HepG2 (cell line): ENCODE data around the gene FAM174C. TPM values are rescaled to one million over a fixed set of nuclear protein-coding genes. Genes with fewer than 3 reads are reported as not detected.

Source experiments
- AKAP8 ChIP-seq: sonication (generic); formaldehyde crosslinking; IDR thresholded peaks from 2 replicates; pipeline ENCODE4 v1.5.1; 2020; ENCODE audit warnings: mild to moderate bottlenecking, missing genetic modification reagents
- ELF3 ChIP-seq: IDR thresholded peaks from 2 replicates; pipeline ENCODE4 v1.6.1; 2016; ENCODE audit warnings: missing genetic modification reagents, missing compliant biosample characterization
- ESRRA ChIP-seq: sonication (generic); formaldehyde crosslinking; IDR thresholded peaks from 2 replicates; pipeline ENCODE4 v1.5.1; 2020; ENCODE audit warnings: mild to moderate bottlenecking, low read depth, missing genetic modification reagents
- FOXA3 ChIP-seq: IDR thresholded peaks from 2 replicates; pipeline ENCODE4 v1.6.1; 2016; ENCODE audit warnings: missing genetic modification reagents, missing compliant biosample characterization
- FOXM1 ChIP-seq: sonication (generic); formaldehyde crosslinking; IDR thresholded peaks from 2 replicates; pipeline ENCODE4 v1.5.0; 2020; ENCODE audit warnings: missing genetic modification reagents
- KDM6A ChIP-seq: IDR thresholded peaks from 2 replicates; pipeline ENCODE4 v1.6.1; 2016; ENCODE audit warnings: low read depth
- MXI1 ChIP-seq: IDR thresholded peaks from 3 replicates; pipeline ENCODE4 v1.6.1; 2012; ENCODE audit warnings: low read depth, low read length, inconsistent platforms, borderline replicate concordance
- PHF21A ChIP-seq: sonication (generic); formaldehyde crosslinking; IDR thresholded peaks from 2 replicates; pipeline ENCODE4 v1.5.0; 2020; ENCODE audit warnings: mild to moderate bottlenecking, missing genetic modification reagents
- SIX1 ChIP-seq: sonication (generic); formaldehyde crosslinking; IDR thresholded peaks from 2 replicates; pipeline ENCODE4 v1.4.0; 2020; ENCODE audit warnings: missing genetic modification reagents, borderline replicate concordance
- SP1 ChIP-seq, 2 experiments: fragments of 450-650 bp in 1 of 2; sonication (generic) in 1 of 2; formaldehyde crosslinking in 1 of 2; IDR thresholded peaks; 2 replicates each; pipeline versions ENCODE4 v1.4.0 to v1.6.1; 2016 to 2020; ENCODE audit warnings: missing genetic modification reagents in 1 of 2
- SPEN ChIP-seq: sonication (generic); formaldehyde crosslinking; IDR thresholded peaks from 2 replicates; pipeline ENCODE4 v1.5.1; 2020; ENCODE audit warnings: low read depth, mild to moderate bottlenecking, missing genetic modification reagents
- YEATS2 ChIP-seq: sonication (generic); formaldehyde crosslinking; IDR thresholded peaks from 2 replicates; pipeline ENCODE4 v1.4.0; 2020; ENCODE audit warnings: missing genetic modification reagents, borderline replicate concordance
- ZBTB25 ChIP-seq: IDR thresholded peaks from 2 replicates; pipeline ENCODE4 v1.6.1; 2018; ENCODE audit warnings: missing genetic modification reagents
- ZIK1 ChIP-seq: sonication (generic); formaldehyde crosslinking; IDR thresholded peaks from 2 replicates; pipeline ENCODE4 v1.5.0; 2020; ENCODE audit warnings: mild to moderate bottlenecking, low read depth, missing genetic modification reagents, borderline replicate concordance
- ZNF670 ChIP-seq: sonication (generic); formaldehyde crosslinking; IDR thresholded peaks from 2 replicates; pipeline ENCODE4 v1.8.0; 2022; ENCODE audit warnings: mild to moderate bottlenecking, missing genetic modification reagents, borderline replicate concordance
- ZNF773 ChIP-seq: sonication (generic); formaldehyde crosslinking; IDR thresholded peaks from 2 replicates; pipeline ENCODE4 v1.4.0; 2020; ENCODE audit warnings: missing genetic modification reagents, borderline replicate concordance
- ZNF776 ChIP-seq: sonication (generic); formaldehyde crosslinking; IDR thresholded peaks from 2 replicates; pipeline ENCODE4 v1.4.0; 2020; ENCODE audit warnings: mild to moderate bottlenecking, missing genetic modification reagents
- ZNF790 ChIP-seq: sonication (generic); formaldehyde crosslinking; IDR thresholded peaks from 2 replicates; pipeline ENCODE4 v1.8.0; 2022; ENCODE audit warnings: missing genetic modification reagents, mild to moderate bottlenecking, borderline replicate concordance
- ZSCAN20 ChIP-seq: sonication (generic); formaldehyde crosslinking; IDR thresholded peaks from 2 replicates; pipeline ENCODE4 v1.4.0; 2020; ENCODE audit warnings: missing genetic modification reagents, mild to moderate bottlenecking, borderline replicate concordance
- polyA plus RNA-seq, 8 experiments: library from polyadenylated mRNA; depleted of rRNA in 3 of 8; stranded (reverse) in 7 of 8; unstranded in 1 of 8; fragments of >200 nt; fragmentation: Illumina TruSeq in 4 of 8; extraction: Trizol in 4 of 8; gene quantifications; 2 replicates each; pipeline versions ENCODE4 v1.2.1 to v1.2.3, GENCODE V29; 2011 to 2016; ENCODE audit warnings: low read depth in 4 of 8, missing spikeins in 1 of 8, mixed read lengths in 1 of 8; ENCODE audit not compliant: insufficient read depth in 1 of 8
- total RNA-seq, 5 experiments: library from RNA; depleted of rRNA; stranded (reverse); fragments of >200 nt; fragmentation: Illumina TruSeq; extraction: Trizol; gene quantifications; 2 replicates each; pipeline ENCODE4 v1.2.3, GENCODE V29; 2016; ENCODE audit warnings: low read depth in 1 of 5
- TF ChIP-seq, protein P1 (sequence below): sonication (generic); formaldehyde crosslinking; IDR thresholded peaks from 2 replicates; pipeline ENCODE4 v1.4.0; 2020; ENCODE audit warnings: missing genetic modification reagents, borderline replicate concordance
- TF ChIP-seq, protein P2 (sequence below): IDR thresholded peaks from 2 replicates; pipeline ENCODE4 v1.6.1; 2016; ENCODE audit warnings: missing genetic modification reagents, missing compliant biosample characterization
- TF ChIP-seq, protein P3 (sequence below): sonication (generic); formaldehyde crosslinking; IDR thresholded peaks from 2 replicates; pipeline ENCODE4 v1.5.0; 2020; ENCODE audit warnings: missing genetic modification reagents
- TF ChIP-seq, protein P4 (sequence below): sonication (generic); formaldehyde crosslinking; IDR thresholded peaks from 2 replicates; pipeline ENCODE4 v1.8.0; 2022; ENCODE audit warnings: low read depth, missing genetic modification reagents

Gene FAM174C
- total and polyA plus RNA-seq, 2 of the 13 experiments (the other 11 are each of a cell fraction or from before 2014, with no cell fraction given) = 19.5 to 31.3 TPM

DNA sequence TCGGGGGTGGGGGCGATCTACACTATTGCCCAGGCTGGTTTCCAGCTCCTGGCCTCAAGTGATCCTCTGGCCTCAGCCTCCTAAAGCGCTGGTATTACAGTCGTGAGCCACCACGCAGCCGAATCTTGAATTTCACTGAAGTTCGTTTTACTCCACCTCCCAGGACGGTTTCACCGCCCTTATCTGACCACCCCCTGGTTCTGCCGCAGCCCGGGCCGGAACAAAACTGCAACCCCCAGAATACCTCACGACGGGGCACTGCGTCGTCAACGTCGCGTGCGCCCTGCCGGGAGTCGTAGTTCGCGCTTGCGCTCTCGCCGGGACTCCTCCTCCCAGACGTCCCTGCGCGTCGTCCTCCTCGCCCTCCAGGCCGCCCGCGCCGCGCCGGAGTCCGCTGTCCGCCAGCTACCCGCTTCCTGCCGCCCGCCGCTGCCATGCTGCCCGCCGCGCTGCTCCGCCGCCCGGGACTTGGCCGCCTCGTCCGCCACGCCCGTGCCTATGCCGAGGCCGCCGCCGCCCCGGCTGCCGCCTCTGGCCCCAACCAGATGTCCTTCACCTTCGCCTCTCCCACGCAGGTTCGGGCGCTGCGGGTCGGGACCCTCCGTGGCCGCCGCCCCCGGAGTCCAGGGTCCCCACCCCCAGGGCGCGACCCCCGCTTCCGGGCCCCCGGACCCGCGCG is 33.8 kb upstream of the FAM174C start, which contains the start of gene ATP5F1D (continued):
- TF ChIP-seq FOXM1 (CRISPR knock-in tag) (peak; percentile 24; the same call in 1 of the 2 replicates), MXI1 (peak; percentile 93; the same call in 1 of the 3 replicates), ZNF773 (CRISPR knock-in tag) (0 out of 2 replicates have a peak, but pooled peaks have one; percentile 28), ZNF670 (0 out of 2 replicates have a peak, but pooled peaks have one; percentile 25), ZNF790 (0 out of 2 replicates have a peak, but pooled peaks have one; percentile 50), YEATS2 (CRISPR knock-in tag) (peak; percentile 60; the same call in 1 of the 2 replicates), ZIK1 (CRISPR knock-in tag) (peak; percentile 70; the same call in 1 of the 2 replicates), ZNF776 (CRISPR knock-in tag) (peak; percentile 47; the same call in 1 of the 2 replicates), PHF21A (CRISPR knock-in tag) (peak; percentile 62; the same call in 1 of the 2 replicates), ELF3 (CRISPR knock-in tag) (peak; percentile 32; the same call in 1 of the 2 replicates), SIX1 (CRISPR knock-in tag) (no peak), SP1 (IDR thresholded peaks at IDR 0.05) (no peak), SP1 (CRISPR knock-in tag; IDR thresholded peaks at IDR 0.05) (peak; percentile 54), ZBTB25 (CRISPR knock-in tag) (no peak; the same call in 1 of the 2 replicates), ESRRA (CRISPR knock-in tag) (0 out of 2 replicates have a peak, but pooled peaks have one; percentile 24), SPEN (CRISPR knock-in tag) (peak; percentile 92), FOXA3 (CRISPR knock-in tag) (peak; percentile 39), AKAP8 (CRISPR knock-in tag) (peak; percentile 53; the same call in 1 of the 2 replicates), KDM6A (no peak), ZSCAN20 (CRISPR knock-in tag) (peak; percentile 67; the same call in 1 of the 2 replicates)
- TF ChIP-seq, protein P1, sequence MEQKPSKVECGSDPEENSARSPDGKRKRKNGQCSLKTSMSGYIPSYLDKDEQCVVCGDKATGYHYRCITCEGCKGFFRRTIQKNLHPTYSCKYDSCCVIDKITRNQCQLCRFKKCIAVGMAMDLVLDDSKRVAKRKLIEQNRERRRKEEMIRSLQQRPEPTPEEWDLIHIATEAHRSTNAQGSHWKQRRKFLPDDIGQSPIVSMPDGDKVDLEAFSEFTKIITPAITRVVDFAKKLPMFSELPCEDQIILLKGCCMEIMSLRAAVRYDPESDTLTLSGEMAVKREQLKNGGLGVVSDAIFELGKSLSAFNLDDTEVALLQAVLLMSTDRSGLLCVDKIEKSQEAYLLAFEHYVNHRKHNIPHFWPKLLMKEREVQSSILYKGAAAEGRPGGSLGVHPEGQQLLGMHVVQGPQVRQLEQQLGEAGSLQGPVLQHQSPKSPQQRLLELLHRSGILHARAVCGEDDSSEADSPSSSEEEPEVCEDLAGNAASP (CRISPR knock-in tag) = peak; percentile 24; the same call in 1 of the 2 replicates
- TF ChIP-seq, protein P2, sequence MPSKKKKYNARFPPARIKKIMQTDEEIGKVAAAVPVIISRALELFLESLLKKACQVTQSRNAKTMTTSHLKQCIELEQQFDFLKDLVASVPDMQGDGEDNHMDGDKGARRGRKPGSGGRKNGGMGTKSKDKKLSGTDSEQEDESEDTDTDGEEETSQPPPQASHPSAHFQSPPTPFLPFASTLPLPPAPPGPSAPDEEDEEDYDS = peak; percentile 33; the same call in 1 of the 2 replicates
- TF ChIP-seq, protein P3, sequence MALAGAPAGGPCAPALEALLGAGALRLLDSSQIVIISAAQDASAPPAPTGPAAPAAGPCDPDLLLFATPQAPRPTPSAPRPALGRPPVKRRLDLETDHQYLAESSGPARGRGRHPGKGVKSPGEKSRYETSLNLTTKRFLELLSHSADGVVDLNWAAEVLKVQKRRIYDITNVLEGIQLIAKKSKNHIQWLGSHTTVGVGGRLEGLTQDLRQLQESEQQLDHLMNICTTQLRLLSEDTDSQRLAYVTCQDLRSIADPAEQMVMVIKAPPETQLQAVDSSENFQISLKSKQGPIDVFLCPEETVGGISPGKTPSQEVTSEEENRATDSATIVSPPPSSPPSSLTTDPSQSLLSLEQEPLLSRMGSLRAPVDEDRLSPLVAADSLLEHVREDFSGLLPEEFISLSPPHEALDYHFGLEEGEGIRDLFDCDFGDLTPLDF (CRISPR knock-in tag) = 0 out of 2 replicates have a peak, but pooled peaks have one; percentile 18
- TF ChIP-seq, protein P4, sequence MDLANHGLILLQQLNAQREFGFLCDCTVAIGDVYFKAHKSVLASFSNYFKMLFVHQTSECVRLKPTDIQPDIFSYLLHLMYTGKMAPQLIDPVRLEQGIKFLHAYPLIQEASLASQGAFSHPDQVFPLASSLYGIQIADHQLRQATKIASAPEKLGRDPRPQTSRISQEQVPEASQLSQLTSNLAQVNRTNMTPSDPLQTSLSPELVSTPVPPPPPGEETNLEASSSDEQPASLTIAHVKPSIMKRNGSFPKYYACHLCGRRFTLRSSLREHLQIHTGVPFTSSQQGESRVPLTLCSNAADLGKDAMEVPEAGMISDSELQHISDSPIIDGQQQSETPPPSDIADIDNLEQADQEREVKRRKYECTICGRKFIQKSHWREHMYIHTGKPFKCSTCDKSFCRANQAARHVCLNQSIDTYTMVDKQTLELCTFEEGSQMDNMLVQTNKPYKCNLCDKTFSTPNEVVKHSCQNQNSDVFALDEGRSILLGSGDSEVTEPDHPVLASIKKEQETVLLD (CRISPR knock-in tag) = peak; percentile 95
